ENCODE measurements around the gene TWNK. TPM values are rescaled to one million over a fixed set of nuclear protein-coding genes. Genes with fewer than 3 reads are reported as not detected.

TWNK gene
- polyA plus RNA-seq, 2 of the 4 experiments (the other 2 are of a cell fraction), result 21.1 to 34.7 TPM

DNA sequence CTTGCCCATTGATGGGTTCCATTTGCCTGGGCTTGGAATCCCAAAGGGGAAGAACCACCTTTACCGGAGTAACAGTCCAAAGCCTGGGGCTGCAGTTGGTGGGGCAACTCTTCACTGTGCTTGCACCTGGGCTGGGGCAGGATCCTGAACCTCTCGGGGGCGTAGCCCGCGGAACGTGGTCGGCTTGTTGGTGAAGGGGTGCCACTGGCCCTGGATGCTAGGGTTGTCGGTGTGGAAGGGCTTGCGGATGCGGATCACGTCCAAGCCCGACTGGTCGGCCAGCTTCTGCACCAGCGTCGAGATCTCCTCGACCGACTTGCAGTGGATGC lies 756 bp upstream of the TWNK start:
- ATAC-seq, result no peak; a peak in 1 of 6 replicates
- CTCF ChIA-PET, result interaction anchor here (2.1 to 25.8 kb wide), 5 partner anchors 8 to 30 kb away, joined by 5 to 608 read pairs (median 12); partner anchors contain the start of genes LZTS2 and SEMA4G
- Histone ChIP-seq H3K4me1 (peaks cover 31% of the 10 kb centered on the region), H3K27ac (peak overlapping the region; percentile 96 to 97), H3K9me3 (no peaks in the 10 kb centered on the region), H3K4me3 (peak overlapping the region; percentile 83), H3K4me2 (peak overlapping the region; percentile 96)
- POLR2A ChIA-PET, result interaction anchor here (1.1 to 1.8 kb wide), 3 partner anchors 10 to 28 kb away, joined by 3 to 6 read pairs (median 4); no protein-coding TSS in a partner anchor
- 22% methylated on average over 14 of the region's 17 CpGs for WGBS (ENCODE audit: missing lambda C conversion rate)
- DNase-seq (ENCODE audit: low read depth in 1 of 2, low spot score in 1 of 2), result no peak
- no peak for FAIRE-seq
- TF ChIP-seq TFCP2L1 (CRISPR knock-in tag; IDR thresholded peaks at IDR 0.05) (no peak), NR3C1 (IDR thresholded peaks at IDR 0.05) (no peak), HOXB13 (CRISPR knock-in tag; IDR thresholded peaks at IDR 0.05; ENCODE audit: low read depth) (no peak), CHD4 (IDR thresholded peaks at IDR 0.05; ENCODE audit: borderline replicate concordance) (no peak), NPAS2 (CRISPR knock-in tag; IDR thresholded peaks at IDR 0.05; ENCODE audit: borderline replicate concordance) (no peak), CBX8 (IDR thresholded peaks at IDR 0.05) (no peak), ZNF302 (CRISPR knock-in tag; IDR thresholded peaks at IDR 0.05) (no peak)
- TF ChIP-seq, protein P1, sequence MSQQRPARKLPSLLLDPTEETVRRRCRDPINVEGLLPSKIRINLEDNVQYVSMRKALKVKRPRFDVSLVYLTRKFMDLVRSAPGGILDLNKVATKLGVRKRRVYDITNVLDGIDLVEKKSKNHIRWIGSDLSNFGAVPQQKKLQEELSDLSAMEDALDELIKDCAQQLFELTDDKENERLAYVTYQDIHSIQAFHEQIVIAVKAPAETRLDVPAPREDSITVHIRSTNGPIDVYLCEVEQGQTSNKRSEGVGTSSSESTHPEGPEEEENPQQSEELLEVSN (IDR thresholded peaks at IDR 0.05; ENCODE audit: borderline replicate concordance, low read depth), result no peak

GRCh38 chr10:100987685-100988049 lies 324 bp downstream of the TWNK start:
- no peak for DNase-seq (ENCODE audit: low read depth in 1 of 2, low spot score in 1 of 2)
- H3K4me3 ChIP-seq, result peak overlapping the region; percentile 83
- ChIA-PET POLR2A (interaction anchor here (1.0 to 1.8 kb wide), 4 partner anchors 9 to 73 kb away, joined by 3 to 6 read pairs (median 4); no protein-coding TSS in a partner anchor), CTCF (interaction anchor here (1.4 to 25.8 kb wide), 4 partner anchors 11 to 155 kb away, joined by 3 to 608 read pairs (median 196); partner anchors contain the start of gene LZTS2)
- peak overlapping the region; percentile 96 to 97 for H3K27ac ChIP-seq
- H3K9me3 ChIP-seq, result no peaks in the 10 kb centered on the region
- TF ChIP-seq, protein P1 (IDR thresholded peaks at IDR 0.05; ENCODE audit: borderline replicate concordance, low read depth), result no peak
- no peak for TF ChIP-seq GATA3 (IDR thresholded peaks at IDR 0.05; ENCODE audit: borderline replicate concordance)
- TF ChIP-seq RAD21 (conservative IDR thresholded peaks at IDR 0.05 in 1 of 2, IDR thresholded peaks at IDR 0.05 in 1 of 2), result no peak
- TF ChIP-seq CBX8 (IDR thresholded peaks at IDR 0.05), result no peak
- 0 out of 2 replicates have a peak, but pooled peaks have one; percentile 14 for TF ChIP-seq KDM5A (IDR thresholded peaks at IDR 0.05)
- H3K4me1 ChIP-seq, result peaks cover 31% of the 10 kb centered on the region
- peak overlapping the region; percentile 96 for H3K4me2 ChIP-seq
- peak; percentile 14 to 33; a peak in 4 of 6 replicates for ATAC-seq
- 2% methylated on average over 15 of the region's 15 CpGs for WGBS (ENCODE audit: missing lambda C conversion rate)
- no peak for FAIRE-seq

DNA sequence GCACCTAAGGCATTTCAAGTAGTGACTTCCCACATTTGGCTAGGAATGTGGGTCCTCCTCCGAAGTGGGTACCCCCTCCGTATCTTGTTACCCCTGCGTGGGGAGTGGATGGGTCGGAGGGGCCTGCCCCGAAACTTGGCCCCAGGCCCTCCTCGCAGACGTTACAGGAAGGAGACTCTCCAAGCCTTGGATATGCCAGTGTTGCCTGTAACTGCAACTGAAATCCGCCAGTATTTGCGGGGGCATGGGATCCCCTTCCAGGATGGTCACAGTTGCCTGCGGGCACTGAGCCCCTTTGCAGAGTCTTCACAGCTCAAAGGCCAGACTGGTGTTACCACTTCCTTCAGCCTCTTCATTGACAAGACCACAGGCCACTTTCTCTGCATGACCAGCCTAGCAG lies 823 bp downstream of the TWNK start:
- POLR2A ChIA-PET, result interaction anchor here (1.8 kb wide), 1 partner anchor 9 kb away, joined by 6 read pairs; no protein-coding TSS in a partner anchor
- H3K9me3 ChIP-seq, result no peaks in the 10 kb centered on the region
- FAIRE-seq (no peak), DNase-seq (ENCODE audit: low read depth in 1 of 2, low spot score in 1 of 2) (no peak), ATAC-seq (no peak)
- peaks cover 31% of the 10 kb centered on the region for H3K4me1 ChIP-seq
- peak overlapping the region; percentile 83 for H3K4me3 ChIP-seq
- H3K27ac ChIP-seq, result peak overlapping the region; percentile 96 to 97
- CTCF ChIA-PET, result interaction anchor here (1.0 to 25.8 kb wide), 6 partner anchors 10 to 154 kb away, joined by 3 to 608 read pairs (median 43); partner anchors contain the start of gene LZTS2
- TF ChIP-seq HOXA7 (CRISPR knock-in tag; IDR thresholded peaks at IDR 0.05) (no peak), HEYL (CRISPR knock-in tag; IDR thresholded peaks at IDR 0.05) (no peak), KDM5A (IDR thresholded peaks at IDR 0.05) (no peak), ZC3H11A (IDR thresholded peaks at IDR 0.05) (no peak), CTCF (IDR thresholded peaks at IDR 0.05) (no peak), RFX5 (IDR thresholded peaks at IDR 0.05) (no peak), PHF8 (IDR thresholded peaks at IDR 0.05; ENCODE audit: borderline replicate concordance, low read depth) (no peak), ZSCAN20 (CRISPR knock-in tag; IDR thresholded peaks at IDR 0.05) (no peak), HMGXB4 (CRISPR knock-in tag; IDR thresholded peaks at IDR 0.05; ENCODE audit: borderline replicate concordance) (no peak), CBX2 (IDR thresholded peaks at IDR 0.05; ENCODE audit: borderline replicate concordance, low read depth) (no peak), NR3C1 (IDR thresholded peaks at IDR 0.05) (no peak), HOXB13 (CRISPR knock-in tag; IDR thresholded peaks at IDR 0.05; ENCODE audit: low read depth) (no peak), EHMT2 (IDR thresholded peaks at IDR 0.05; ENCODE audit: low read depth) (no peak), NPAS2 (CRISPR knock-in tag; IDR thresholded peaks at IDR 0.05; ENCODE audit: borderline replicate concordance) (no peak), CBX8 (IDR thresholded peaks at IDR 0.05) (no peak), KDM1A (IDR thresholded peaks at IDR 0.05; ENCODE audit: low read depth) (no peak), POLR2AphosphoS2 (conservative IDR thresholded peaks at IDR 0.05; ENCODE audit: low read length) (no peak)
- TF ChIP-seq, protein P1 (IDR thresholded peaks at IDR 0.05; ENCODE audit: borderline replicate concordance, low read depth), result no peak
- WGBS (ENCODE audit: missing lambda C conversion rate), result 67% methylated on average over 9 of the region's 10 CpGs
- peak overlapping the region; percentile 96 for H3K4me2 ChIP-seq

Data from A549 (cell line).